OCI-LY3 (cell line): Measurements from ENCODE around the gene EEA1.
"Not testable (repeated sequence)": the region's sequence is repeated elsewhere in the genome, so short reads cannot be mapped to it uniquely, and the experiment has no call there.

Source experiments
- H2AFZ ChIP-seq: fragments of 200-600, 300-600 bp; shearing (Covaris generic); 2 replicates; pipeline ENCODE4 v1.6.0; 2014; ENCODE audit warnings: antibody characterized with exemption, low read depth, low read length
- H3K27ac ChIP-seq: fragments of 200-600, 300-600 bp; sonication (generic); 2 replicates; pipeline ENCODE4 v1.5.1; 2014; ENCODE audit warnings: mild to moderate bottlenecking, low read length, moderate library complexity, mixed read lengths
- H3K27me3 ChIP-seq: fragments of 200-600, 300-600 bp; sonication (generic); 2 replicates; pipeline ENCODE4 v1.6.1; 2014; ENCODE audit warnings: low read depth, low read length, mixed read lengths
- H3K36me3 ChIP-seq: fragments of 200-600, 300-600 bp; sonication (generic); replicated peaks from 2 replicates; pipeline ENCODE3; 2014; ENCODE audit warnings: low read depth, low read length, mixed read lengths
- H3K4me1 ChIP-seq: fragments of 300-600, 200-600 bp; sonication (generic); 2 replicates; pipeline ENCODE4 v1.6.1; 2014; ENCODE audit warnings: low read length, mixed read lengths
- H3K4me2 ChIP-seq: fragments of 200-600, 300-600 bp; sonication (generic); 2 replicates; pipeline ENCODE4 v1.6.1; 2014; ENCODE audit warnings: low read length, mixed read lengths
- H3K4me3 ChIP-seq: fragments of 300-600, 200-600 bp; sonication (generic); 2 replicates; pipeline ENCODE4 v1.5.1; 2014; ENCODE audit warnings: antibody characterized with exemption, mild to moderate bottlenecking, low read length, moderate library complexity
- H3K79me2 ChIP-seq: fragments of 300-600, 200-600 bp; shearing (Covaris generic); 2 replicates; pipeline ENCODE4 v1.6.1; 2014; ENCODE audit warnings: mild to moderate bottlenecking, low read length, mixed read lengths
- H3K9ac ChIP-seq: fragments of 300-600, 200-600 bp; shearing (Covaris generic); 2 replicates; pipeline ENCODE4 v1.6.0; 2014; ENCODE audit warnings: mild to moderate bottlenecking, low read length, moderate library complexity
- H3K9me3 ChIP-seq: fragments of 200-600, 300-600 bp; shearing (Covaris generic); 2 replicates; pipeline ENCODE4 v1.6.1; 2014; ENCODE audit warnings: low read length, mixed read lengths; ENCODE audit not compliant: insufficient read depth
- H4K20me1 ChIP-seq: fragments of 200-600, 300-600 bp; sonication (generic); 2 replicates; pipeline ENCODE4 v1.6.1; 2016; ENCODE audit warnings: low read length, mixed read lengths; ENCODE audit not compliant: insufficient read depth
- CTCF ChIP-seq: fragments of 200-600, 300-600 bp; sonication (generic); IDR thresholded peaks from 2 replicates; pipeline ENCODE4 v1.5.1; 2014; ENCODE audit warnings: antibody characterized with exemption, low read length, low read depth
- EZH2phosphoT487 ChIP-seq: fragments of 200-600 bp; shearing (Covaris generic); IDR thresholded peaks from 2 replicates; pipeline ENCODE4 v1.6.1; 2018; ENCODE audit warnings: antibody characterized with exemption, mixed run types, low read depth

The EEA1 gene

GRCh38 chr12:92973614-92974013, 44.5 kb upstream of the EEA1 start:
- no peak overlapping the region for H3K9ac ChIP-seq
- H3K36me3 ChIP-seq, result no peaks in the 10 kb centered on the region
- TF ChIP-seq EZH2phosphoT487 (no peak), CTCF (no peak)
- no peaks in the 10 kb centered on the region for H4K20me1 ChIP-seq
- H3K4me3 ChIP-seq, result no peak overlapping the region
- no peaks in the 10 kb centered on the region for H3K27me3 ChIP-seq
- H3K27ac ChIP-seq, result peak overlapping the region; percentile 73
- 0 out of 2 replicates have a peak overlapping the region, but pooled peaks have one; percentile 14 for H2AFZ ChIP-seq
- peak overlapping the region; percentile 37 for H3K4me2 ChIP-seq
- H3K4me1 ChIP-seq, result peaks cover 60% of the 10 kb centered on the region
- no peaks in the 10 kb centered on the region for H3K9me3 ChIP-seq
- H3K79me2 ChIP-seq, result no peaks in the 10 kb centered on the region

- no peaks in the 10 kb centered on the region for H3K9me3 ChIP-seq
- H3K27me3 ChIP-seq, result no peaks in the 10 kb centered on the region
- H4K20me1 ChIP-seq, result no peaks in the 10 kb centered on the region
- no peak overlapping the region for H3K4me3 ChIP-seq
- H3K4me1 ChIP-seq, result peaks cover 56% of the 10 kb centered on the region
- H2AFZ ChIP-seq, result no peak overlapping the region
- H3K4me2 ChIP-seq, result peak overlapping the region; percentile 57; the same call in 1 of the 2 replicates
- H3K36me3 ChIP-seq, result no peaks in the 10 kb centered on the region
- no peak overlapping the region for H3K9ac ChIP-seq
- peak overlapping the region; percentile 49; the same call in 1 of the 2 replicates for H3K27ac ChIP-seq
- TF ChIP-seq EZH2phosphoT487 (no peak), CTCF (no peak)
- H3K79me2 ChIP-seq, result no peaks in the 10 kb centered on the region
These were observed 42.9 kb upstream of the EEA1 start for GRCh38 chr12:92971859-92972524.

GRCh38 chr12:92968176-92968813, 39.2 kb upstream of the EEA1 start:
- no peaks in the 10 kb centered on the region for H4K20me1 ChIP-seq
- H3K4me1 ChIP-seq, result peaks cover 32% of the 10 kb centered on the region
- H3K79me2 ChIP-seq, result no peaks in the 10 kb centered on the region
- no peak for TF ChIP-seq EZH2phosphoT487
- H3K4me3 ChIP-seq, result no peak overlapping the region
- H3K9me3 ChIP-seq, result no peaks in the 10 kb centered on the region
- no peaks in the 10 kb centered on the region for H3K27me3 ChIP-seq
- H3K36me3 ChIP-seq, result no peaks in the 10 kb centered on the region
- no peak overlapping the region for H3K4me2 ChIP-seq
- H3K27ac ChIP-seq, result no peak overlapping the region
- no peak overlapping the region for H2AFZ ChIP-seq
- H3K9ac ChIP-seq, result no peak overlapping the region

GRCh38 chr12:92964378-92964777, 35.3 kb upstream of the EEA1 start:
- H3K4me3 ChIP-seq, H3K9me3 ChIP-seq, H3K4me1 ChIP-seq, H2AFZ ChIP-seq, H3K27ac ChIP-seq, H3K27me3 ChIP-seq, H3K36me3 ChIP-seq, H3K9ac ChIP-seq, H3K4me2 ChIP-seq, H3K79me2 ChIP-seq, H4K20me1 ChIP-seq: not testable (repeated sequence)

- no peak overlapping the region for H3K4me3 ChIP-seq
- no peaks in the 10 kb centered on the region for H4K20me1 ChIP-seq
- H3K27ac ChIP-seq, result no peak overlapping the region
- no peaks in the 10 kb centered on the region for H3K27me3 ChIP-seq
- H3K4me2 ChIP-seq, result no peak overlapping the region
- H3K9ac ChIP-seq, result no peak overlapping the region
- peaks cover 8% of the 10 kb centered on the region for H3K9me3 ChIP-seq
- no peaks in the 10 kb centered on the region for H3K79me2 ChIP-seq
- no peak overlapping the region for H2AFZ ChIP-seq
- H3K36me3 ChIP-seq, result no peaks in the 10 kb centered on the region
- TF ChIP-seq CTCF (no peak), EZH2phosphoT487 (no peak)
- no peaks in the 10 kb centered on the region for H3K4me1 ChIP-seq
These were observed 32.9 kb upstream of the EEA1 start for GRCh38 chr12:92961949-92962348.
